HG03135 (cell line): Measurements from ENCODE around the gene GPR15LG.
"Not testable (repeated sequence)": the region's sequence is repeated elsewhere in the genome, so short reads cannot be mapped to it uniquely, and the experiment has no call there.

Experiments
- ATAC-seq: cut with Tn5 transposase; IDR thresholded peaks from one replicate; pipeline ENCODE4 v1.9.1; 2021; ENCODE audit warnings: mild to moderate bottlenecking, moderate library complexity; ENCODE audit not compliant: unreplicated experiment

Gene GPR15LG

DNA sequence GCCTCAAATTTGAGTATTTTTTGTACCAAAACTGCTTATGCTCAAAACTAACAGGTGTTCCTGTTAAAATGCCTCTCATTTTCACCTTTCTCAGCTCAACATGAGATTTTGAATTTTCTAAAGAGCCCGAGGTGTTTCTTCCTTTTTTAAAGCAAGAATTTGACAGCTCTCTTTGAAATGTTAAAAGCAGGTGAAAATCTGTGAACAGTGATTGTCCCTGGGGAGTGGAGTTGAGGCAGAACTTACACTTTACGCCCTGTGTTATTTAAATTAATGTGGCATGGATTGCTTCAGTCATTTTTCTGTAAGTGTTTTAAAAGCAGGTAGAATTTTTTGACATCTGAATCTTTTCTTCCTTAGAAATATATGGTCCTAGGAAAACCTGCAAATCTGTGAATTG lies 9.2 kb upstream of the GPR15LG start:
- ATAC-seq = no peak

DNA sequence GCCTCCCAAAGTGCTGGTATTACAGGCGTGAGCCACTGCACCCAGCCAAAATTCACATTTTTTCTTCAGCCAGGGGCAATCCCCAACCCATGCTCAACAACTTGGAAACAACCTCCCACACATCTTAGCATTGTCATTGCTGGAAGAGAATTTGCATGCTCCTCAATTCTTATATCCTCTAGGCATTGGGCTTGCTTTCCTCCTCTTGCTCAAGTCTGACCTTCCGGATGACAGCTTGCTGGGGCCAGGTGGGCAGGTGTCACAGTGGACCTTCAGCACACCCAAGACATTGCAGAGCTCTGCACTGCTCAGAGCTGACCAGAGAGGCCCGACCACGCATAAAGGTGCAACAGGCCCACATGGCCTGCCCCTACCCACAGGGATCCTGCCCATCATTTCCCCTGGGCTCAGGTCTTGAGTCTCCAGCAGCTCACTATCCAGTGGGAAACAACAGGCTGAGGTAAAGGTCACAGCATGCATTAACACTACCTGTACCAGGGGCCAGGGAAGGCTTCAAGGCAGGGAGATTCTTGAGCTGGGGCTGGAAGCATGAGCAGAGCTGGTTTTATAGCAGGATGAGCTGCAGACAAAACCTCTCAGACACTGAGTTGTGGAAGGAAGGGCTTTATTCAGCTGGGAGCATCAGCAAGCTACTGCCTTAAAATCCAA lies 6.8 kb upstream of the GPR15LG start:
- ATAC-seq = peak; percentile 50

DNA sequence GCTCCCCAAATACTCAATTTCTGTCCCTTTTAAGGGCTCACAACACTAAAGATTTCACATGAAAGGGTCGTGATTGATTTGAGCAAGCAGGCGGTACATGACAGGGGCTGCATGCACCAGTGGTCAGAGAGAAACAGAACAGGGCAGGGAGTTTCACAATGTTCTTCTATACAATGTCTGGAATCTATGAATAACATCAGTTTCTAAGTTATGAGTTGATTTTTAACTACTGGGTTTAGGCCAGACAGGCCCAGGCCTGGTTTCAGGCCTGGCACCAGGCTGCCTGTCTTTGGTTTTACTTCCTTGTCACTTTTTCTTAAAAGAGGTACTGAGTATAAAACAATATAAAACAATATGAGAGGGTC lies 6.3 kb upstream of the GPR15LG start:
- ATAC-seq = peak; percentile 19

GRCh38 chr10:84168382-84168781 lies 5.2 kb upstream of the GPR15LG start:
- not testable (repeated sequence) for ATAC-seq

GRCh38 chr10:84171237-84171636 lies 2.4 kb upstream of the GPR15LG start:
- ATAC-seq = not testable (repeated sequence)

DNA sequence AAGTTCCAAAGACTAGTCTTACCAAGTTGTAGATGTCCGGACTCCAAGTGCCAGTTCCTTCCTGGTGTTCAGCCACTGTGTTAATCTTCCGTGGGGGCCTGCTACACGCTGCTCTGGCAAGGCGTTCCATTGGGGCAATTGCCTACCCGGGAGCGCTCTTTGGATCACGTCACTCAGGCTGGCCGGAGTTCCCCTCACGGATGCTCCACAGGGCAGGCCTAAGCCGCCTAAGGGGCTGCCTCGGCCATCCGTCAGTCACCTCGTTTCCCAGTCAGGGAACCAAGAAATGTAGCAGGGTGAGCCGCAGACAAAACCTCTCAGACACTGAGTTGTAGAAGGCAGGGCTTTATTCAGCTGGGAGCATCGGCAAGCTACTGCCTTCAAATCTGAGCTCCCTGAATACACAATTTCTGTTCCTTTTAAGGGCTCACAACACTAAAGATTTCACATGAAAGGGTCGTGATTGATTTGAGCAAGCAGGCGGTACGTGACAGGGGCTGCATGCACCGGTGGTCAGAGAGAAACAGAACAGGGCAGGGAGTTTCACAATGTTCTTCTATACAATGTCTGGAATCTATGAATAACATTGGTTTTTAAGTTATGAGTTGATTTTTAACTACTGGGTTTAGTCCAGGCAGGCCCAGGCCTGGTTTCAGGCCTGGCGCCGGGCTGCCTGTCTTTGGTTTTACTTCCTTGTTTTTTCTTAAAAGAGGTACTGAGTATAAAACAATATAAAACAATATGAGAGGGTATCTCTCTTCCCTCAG lies 1.7 kb upstream of the GPR15LG start:
- ATAC-seq = peak; percentile 29

DNA sequence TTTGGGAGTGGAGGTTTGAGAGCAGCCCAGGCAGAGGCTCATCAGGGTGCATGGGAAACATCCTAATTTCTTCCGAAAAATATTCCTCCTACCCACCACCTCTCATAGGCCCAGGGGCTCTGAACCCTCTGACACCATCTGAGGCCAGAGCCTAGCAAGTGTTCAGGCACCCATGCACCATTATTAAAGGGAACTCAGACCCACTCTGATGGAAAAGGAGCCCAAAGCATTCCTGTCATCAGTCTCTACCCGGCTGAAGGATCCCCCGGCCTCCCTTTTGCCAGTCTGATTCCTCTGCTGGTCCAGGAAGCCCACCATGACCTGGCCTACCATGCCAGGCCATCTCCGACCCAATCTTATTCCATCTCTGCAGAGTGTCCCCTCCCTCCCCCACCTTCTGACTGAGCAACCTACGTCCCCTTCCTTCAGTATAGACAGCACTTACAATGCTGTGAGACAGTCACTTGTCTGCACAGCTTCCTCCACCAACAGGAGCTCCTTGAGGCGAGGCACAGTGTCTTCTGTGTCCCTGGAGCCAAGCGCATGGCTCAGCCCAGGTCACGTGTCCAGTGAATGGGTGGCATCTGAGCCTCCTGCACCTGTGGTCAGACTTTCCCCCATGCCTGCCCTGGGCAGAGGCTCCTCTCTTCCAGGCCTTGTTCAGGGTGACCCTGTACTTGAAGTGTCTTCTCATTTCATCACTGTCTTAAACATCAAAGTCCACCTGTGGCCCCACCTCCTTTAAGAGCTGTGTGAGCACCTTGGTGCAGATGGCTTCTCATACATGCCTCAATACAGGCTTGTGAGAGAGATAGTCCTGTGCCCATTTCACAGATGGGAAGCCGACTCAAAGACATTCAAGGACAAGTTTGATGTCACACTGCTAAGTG lies 889 bp upstream of the GPR15LG start:
- peak; percentile 49 for ATAC-seq

DNA sequence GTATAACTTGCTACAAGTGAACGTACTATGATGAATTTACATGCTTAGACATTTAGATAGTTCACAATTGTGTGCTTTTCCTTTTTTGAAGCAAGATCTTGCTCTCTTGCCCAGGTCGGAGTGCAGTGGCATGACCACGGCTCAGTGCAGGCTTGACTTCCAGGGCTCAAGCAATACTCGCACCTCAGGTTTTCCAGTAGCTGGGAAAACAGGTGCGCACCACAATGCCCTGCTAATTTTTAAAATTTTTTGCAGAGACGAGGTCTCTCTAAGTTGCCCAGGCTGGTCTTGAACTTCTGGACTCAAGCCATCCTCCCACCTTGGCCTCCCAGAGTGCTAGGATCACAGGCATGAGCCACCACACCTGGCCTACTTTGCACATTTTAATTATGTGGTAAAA lies 1.8 kb downstream of the GPR15LG start:
- ATAC-seq = no peak

DNA sequence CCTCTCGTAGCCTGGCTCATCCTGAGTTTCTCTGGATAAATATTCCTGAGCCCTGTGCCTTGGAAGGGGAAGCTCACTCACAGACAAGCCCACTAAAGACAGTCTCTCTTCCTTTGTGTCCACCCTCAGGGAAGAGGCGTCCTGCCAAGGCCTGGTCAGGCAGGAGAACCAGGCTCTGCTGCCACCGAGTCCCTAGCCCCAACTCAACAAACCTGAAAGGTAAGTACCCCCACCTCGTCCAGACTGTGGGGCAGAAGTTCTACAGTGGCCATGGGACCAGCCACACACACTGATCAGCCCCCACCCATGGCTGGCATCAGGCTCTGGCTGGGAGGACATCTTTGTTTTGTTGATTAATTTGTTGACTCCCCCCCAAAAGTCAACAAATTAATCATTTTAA lies 2.8 kb downstream of the GPR15LG start:
- no peak for ATAC-seq

DNA sequence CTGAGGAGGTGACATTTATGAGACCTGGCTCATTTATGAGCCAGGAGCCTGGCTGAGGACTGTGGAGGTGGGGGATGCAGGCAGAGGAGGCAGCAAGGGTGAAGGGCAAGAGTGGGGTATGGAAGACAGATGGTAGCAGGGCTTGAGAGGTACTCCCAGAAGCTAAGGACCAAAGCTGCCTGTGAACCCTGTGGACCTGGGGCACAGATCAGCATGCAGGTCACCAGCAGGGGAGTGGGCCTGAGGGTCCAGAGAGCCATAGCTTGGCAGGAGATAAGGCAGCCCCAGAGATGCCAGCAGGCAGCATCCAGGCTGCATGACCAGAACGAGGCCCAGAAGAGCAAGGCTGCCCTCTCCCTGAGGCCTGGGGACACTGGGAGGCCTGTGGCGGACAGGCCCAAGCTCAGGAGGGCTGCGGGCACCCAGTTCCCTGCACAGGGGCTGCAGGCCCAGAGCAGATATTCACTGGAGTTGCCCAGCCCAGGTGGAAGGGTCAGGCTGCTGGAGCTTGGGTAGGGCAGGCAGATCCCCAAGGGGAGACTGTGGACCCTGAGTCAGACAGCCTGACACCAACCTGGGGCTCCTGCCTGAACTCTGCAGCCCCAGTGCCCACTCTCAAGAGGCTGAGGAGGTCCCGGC lies 3.4 kb downstream of the GPR15LG start:
- ATAC-seq = no peak

GRCh38 chr10:84177541-84178141 lies 4.0 kb downstream of the GPR15LG start:
- peak; percentile 32 for ATAC-seq

DNA sequence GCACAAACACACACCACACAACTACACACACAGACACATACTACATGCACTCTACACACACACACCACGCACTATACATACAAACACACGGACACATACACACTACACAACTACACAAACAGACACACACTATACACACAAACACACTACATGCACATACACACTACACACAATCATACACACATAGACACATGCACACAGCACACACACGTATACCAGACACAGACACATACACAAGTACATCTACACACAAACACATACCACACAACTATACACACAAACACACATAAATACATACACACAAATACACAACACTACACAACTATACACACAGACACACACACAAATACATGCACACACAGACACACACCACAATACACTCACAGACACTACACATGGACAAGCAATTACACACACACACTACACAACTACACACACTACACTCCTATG lies 4.6 kb downstream of the GPR15LG start:
- no peak for ATAC-seq

GRCh38 chr10:84179059-84179710 lies 5.6 kb downstream of the GPR15LG start:
- ATAC-seq = peak; percentile 84

GRCh38 chr10:84180386-84180785 lies 6.8 kb downstream of the GPR15LG start:
- not testable (repeated sequence) for ATAC-seq

DNA sequence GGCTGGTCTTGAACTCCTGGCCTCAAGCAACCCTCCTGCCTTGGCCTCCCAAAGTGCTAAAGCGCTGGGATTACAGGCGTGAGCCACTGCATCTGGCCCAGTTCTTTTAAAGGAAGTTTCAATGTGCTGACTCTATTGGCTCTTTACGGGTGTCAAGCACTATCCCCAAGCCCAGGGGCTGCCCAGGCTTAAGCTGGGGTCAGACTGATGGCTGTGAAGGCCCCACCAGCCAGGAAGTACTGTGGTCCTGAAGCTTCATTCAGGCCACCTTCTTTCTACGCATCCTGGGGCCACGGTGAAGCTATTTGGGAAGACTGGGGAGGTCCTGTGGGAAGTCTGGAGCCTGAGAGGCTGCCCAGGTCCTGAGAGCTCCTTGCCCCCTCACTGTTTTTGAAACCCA lies 8.0 kb downstream of the GPR15LG start:
- ATAC-seq = no peak

GRCh38 chr10:84184517-84184916 lies 10.9 kb downstream of the GPR15LG start:
- no peak for ATAC-seq

- no peak for ATAC-seq
Observed at GRCh38 chr10:84185526-84186175, 12.1 kb downstream of the GPR15LG start.

- ATAC-seq = no peak
Observed at GRCh38 chr10:84188815-84189214, 15.2 kb downstream of the GPR15LG start.

GRCh38 chr10:84190621-84191020 lies 17.0 kb downstream of the GPR15LG start:
- ATAC-seq = no peak

DNA sequence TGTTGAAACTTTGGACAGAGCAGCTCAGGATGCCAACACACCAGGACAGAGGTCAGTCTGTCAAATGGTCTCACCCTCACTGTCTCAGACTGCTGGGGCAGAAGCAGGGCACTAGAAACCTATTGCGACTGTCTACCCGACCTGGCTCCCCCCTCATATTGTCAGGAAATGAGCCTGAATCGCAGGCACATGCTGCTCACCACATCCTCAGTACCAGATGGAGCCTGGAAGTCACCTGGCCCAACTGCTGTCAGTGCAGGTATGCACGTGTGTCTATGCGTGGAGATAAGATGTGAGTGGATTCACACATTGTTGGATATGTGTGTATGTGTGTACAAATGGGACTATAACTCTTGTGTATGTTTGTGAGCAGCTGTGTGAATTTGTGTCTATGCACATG lies 17.5 kb downstream of the GPR15LG start:
- no peak for ATAC-seq
